Left kidney (tissue), 2 donors: ENCODE data around the gene KIFBP. TPM values are rescaled to one million over a fixed set of nuclear protein-coding genes. Genes with fewer than 3 reads are reported as not detected.
"Not testable (repeated sequence)": the region's sequence is repeated elsewhere in the genome, so short reads cannot be mapped to it uniquely, and the experiment has no call there.

Source experiments
- DNase-seq: peaks from one replicate; pipeline ENCODE4 v3.0.0-alpha.2; 2013
- polyA plus RNA-seq: library from polyadenylated mRNA; unstranded; fragments of 120-200 nt; gene quantifications from one replicate; pipeline ENCODE4 v1.2.1, GENCODE V29; 2013; ENCODE audit not compliant: insufficient read length

KIFBP gene
- polyA plus RNA-seq, 1 donor: 41.6 TPM

- no peak for DNase-seq
Observed at GRCh38 chr10:68997211-68997610, 8.6 kb downstream of the KIFBP start.

GRCh38 chr10:69004821-69005220 is 16.2 kb downstream of the KIFBP start:
- peak; percentile 22 for DNase-seq

GRCh38 chr10:69005704-69006485 is 17.3 kb downstream of the KIFBP start:
- no peak for DNase-seq

- no peak for DNase-seq
Observed at GRCh38 chr10:69007260-69007659, 18.7 kb downstream of the KIFBP start.

- DNase-seq: no peak
Observed at GRCh38 chr10:69009360-69009759, 20.8 kb downstream of the KIFBP start.

GRCh38 chr10:69010151-69010640 is 21.6 kb downstream of the KIFBP start:
- DNase-seq: no peak

- DNase-seq: not testable (repeated sequence)
Observed at GRCh38 chr10:69012778-69013177, 24.2 kb downstream of the KIFBP start.

GRCh38 chr10:69014171-69014570 is 25.6 kb downstream of the KIFBP start:
- DNase-seq: no peak

- DNase-seq: no peak
Observed at GRCh38 chr10:69018613-69019012, 30.0 kb downstream of the KIFBP start.

- no peak for DNase-seq
Observed at GRCh38 chr10:69022611-69023010, 34.0 kb downstream of the KIFBP start.

GRCh38 chr10:69025370-69025896 is 36.8 kb downstream of the KIFBP start:
- DNase-seq: no peak

GRCh38 chr10:69033256-69033655 is 44.7 kb downstream of the KIFBP start:
- DNase-seq: no peak

- no peak for DNase-seq
Observed at GRCh38 chr10:69037489-69037888, 48.9 kb downstream of the KIFBP start.

GRCh38 chr10:69040904-69041303 is 52.3 kb downstream of the KIFBP start:
- DNase-seq: not testable (repeated sequence)

GRCh38 chr10:69042417-69042816 is 53.8 kb downstream of the KIFBP start:
- DNase-seq: no peak

- DNase-seq: no peak
Observed at GRCh38 chr10:69042838-69043237, 54.2 kb downstream of the KIFBP start.

GRCh38 chr10:69043931-69044531 is 55.4 kb downstream of the KIFBP start:
- DNase-seq: no peak

- no peak for DNase-seq
Observed at GRCh38 chr10:69044546-69044945, 55.9 kb downstream of the KIFBP start.

GRCh38 chr10:69045441-69046300 is 57.1 kb downstream of the KIFBP start:
- no peak for DNase-seq

- no peak for DNase-seq
Observed at GRCh38 chr10:69047111-69047832, 58.7 kb downstream of the KIFBP start.

- DNase-seq: peak; percentile 14
Observed at GRCh38 chr10:69048103-69048502, 59.5 kb downstream of the KIFBP start.

- no peak for DNase-seq
Observed at GRCh38 chr10:69049566-69049961, 61.0 kb downstream of the KIFBP start.
